ENCODE results near the gene CDH12.

Gene CDH12

GRCh38 chr5:21774281-21774680 lies 1078.9 kb downstream of the CDH12 start:
- DNase-seq (ENCODE audit: insufficient read length, low spot score) (no peak), FAIRE-seq (no peak)
- TF ChIP-seq CTCF (IDR thresholded peaks at IDR 0.05; ENCODE audit: insufficient read depth, missing control alignments) = no peak

GRCh38 chr5:21773456-21773855 lies 1079.7 kb downstream of the CDH12 start:
- no peak for TF ChIP-seq CTCF (IDR thresholded peaks at IDR 0.05; ENCODE audit: insufficient read depth, missing control alignments)
- no peak for DNase-seq (ENCODE audit: insufficient read length, low spot score)
- no peak for FAIRE-seq

- DNase-seq (ENCODE audit: insufficient read length, low spot score) = no peak
- TF ChIP-seq CTCF (IDR thresholded peaks at IDR 0.05; ENCODE audit: insufficient read depth, missing control alignments) = no peak
- FAIRE-seq = no peak
These were observed 1087.7 kb downstream of the CDH12 start for GRCh38 chr5:21765406-21765805.

- FAIRE-seq = no peak
- DNase-seq (ENCODE audit: insufficient read length, low spot score) = no peak
- TF ChIP-seq CTCF (IDR thresholded peaks at IDR 0.05; ENCODE audit: insufficient read depth, missing control alignments) = no peak
These were observed 1114.0 kb downstream of the CDH12 start for GRCh38 chr5:21739096-21739495.

- TF ChIP-seq CTCF (IDR thresholded peaks at IDR 0.05; ENCODE audit: insufficient read depth, missing control alignments) = no peak
- FAIRE-seq = no peak
- DNase-seq (ENCODE audit: insufficient read length, low spot score) = no peak
These were observed 1129.6 kb downstream of the CDH12 start for GRCh38 chr5:21723500-21723899.

GRCh38 chr5:21711866-21712758 lies 1141.0 kb downstream of the CDH12 start:
- no peak for FAIRE-seq
- DNase-seq (ENCODE audit: insufficient read length, low spot score) = no peak
- no peak for TF ChIP-seq CTCF (IDR thresholded peaks at IDR 0.05; ENCODE audit: insufficient read depth, missing control alignments)

- no peak for DNase-seq (ENCODE audit: insufficient read length, low spot score)
- no peak for FAIRE-seq
- no peak for TF ChIP-seq CTCF (IDR thresholded peaks at IDR 0.05; ENCODE audit: insufficient read depth, missing control alignments)
These were observed 1143.4 kb downstream of the CDH12 start for GRCh38 chr5:21709770-21710169.

Measured in D721Med (cell line).